Naive thymus-derived CD4-positive, alpha-beta T cell (primary cell): ENCODE measurements around the gene PLA2G12A. TPM values are rescaled to one million over a fixed set of nuclear protein-coding genes. Genes with fewer than 3 reads are reported as not detected.

Experiments
- ATAC-seq: fragments of 150-1000 bp; cut with Tn5 transposase; 2 replicates; pipeline ENCODE4 v1.10.0; 2021; ENCODE audit warnings: mild to moderate bottlenecking, moderate library complexity
- CTCF ChIA-PET: fragments of 350-600 bp; sonication (Branson Sonifier 250); formaldehyde crosslinking; loops from one replicate; lab custom pipeline; 2021; ENCODE audit warnings: antibody characterized with exemption; lab: Charles Lee
- POLR2A ChIA-PET: fragments of 350-600 bp; sonication (Branson Sonifier 250); formaldehyde crosslinking; loops from one replicate; lab custom pipeline; 2021; ENCODE audit warnings: antibody characterized with exemption, inconsistent platforms; lab: Charles Lee
- DNase-seq, 9 donors: peaks; one replicate each; pipeline versions ENCODE4 v3.0.0 to v3.0.0-alpha.2; 2020 to 2022; ENCODE audit warnings: mixed read lengths in 1 of 9
- H3K27ac ChIP-seq: one replicate; pipeline ENCODE4 v1.7.0; 2013; ENCODE audit warnings: mild to moderate bottlenecking, low read depth, low read length, moderate library complexity
- H3K27me3 ChIP-seq, 2 donors: one replicate each; pipeline ENCODE4 v1.7.0; 2013; ENCODE audit warnings: low read length in 2 of 2, mild to moderate bottlenecking in 2 of 2, moderate library complexity in 2 of 2; ENCODE audit not compliant: control insufficient read depth in 2 of 2, insufficient read depth in 2 of 2
- H3K36me3 ChIP-seq, 3 experiments: 1 replicate in 2 of 3; 2 replicates in 1 of 3; pipeline ENCODE4 v1.7.0; 2013; ENCODE audit warnings: low read length in 3 of 3, mild to moderate bottlenecking in 3 of 3, moderate library complexity in 1 of 3; ENCODE audit not compliant: insufficient read depth in 3 of 3, control insufficient read depth in 2 of 3
- H3K4me1 ChIP-seq, 2 donors: one replicate each; pipeline ENCODE4 v1.7.0; 2013; ENCODE audit warnings: low read length in 2 of 2, mild to moderate bottlenecking in 2 of 2, moderate library complexity in 1 of 2; ENCODE audit not compliant: control insufficient read depth in 2 of 2, insufficient read depth in 2 of 2
- H3K4me3 ChIP-seq: 2 replicates; pipeline ENCODE4 v1.7.0; 2013; ENCODE audit warnings: mild to moderate bottlenecking, low read length
- H3K9me3 ChIP-seq, 3 experiments: 1 replicate in 2 of 3; 2 replicates in 1 of 3; pipeline ENCODE4 v1.7.0; 2013; ENCODE audit warnings: low read length in 3 of 3; ENCODE audit not compliant: control insufficient read depth in 2 of 3
- H3K27ac Mint-ChIP-seq, 9 donors: one replicate each; pipeline ENCODE4 v1.8.0; 2020 to 2022; ENCODE audit warnings: mixed read lengths in 9 of 9, mild to moderate bottlenecking in 8 of 9, moderate library complexity in 5 of 9, inconsistent platforms in 2 of 9
- H3K27me3 Mint-ChIP-seq, 5 donors: one replicate each; pipeline ENCODE4 v1.8.0; 2021 to 2022; ENCODE audit warnings: mixed read lengths in 5 of 5, mild to moderate bottlenecking in 1 of 5
- H3K36me3 Mint-ChIP-seq, 5 donors: one replicate each; pipeline ENCODE4 v1.8.0; 2020 to 2022; ENCODE audit warnings: mixed read lengths in 5 of 5, mild to moderate bottlenecking in 3 of 5, inconsistent platforms in 1 of 5
- H3K4me1 Mint-ChIP-seq, 7 donors: one replicate each; pipeline ENCODE4 v1.8.0; 2020 to 2022; ENCODE audit warnings: mixed read lengths in 7 of 7, mild to moderate bottlenecking in 3 of 7, inconsistent platforms in 1 of 7
- H3K4me3 Mint-ChIP-seq, 10 donors: one replicate each; pipeline ENCODE4 v1.8.0; 2020 to 2022; ENCODE audit warnings: mild to moderate bottlenecking in 10 of 10, mixed read lengths in 10 of 10, moderate library complexity in 6 of 10, inconsistent platforms in 2 of 10
- H3K9me3 Mint-ChIP-seq, 11 donors: one replicate each; pipeline ENCODE4 v1.8.0; 2020 to 2022; ENCODE audit warnings: mixed read lengths in 11 of 11, mild to moderate bottlenecking in 4 of 11, inconsistent platforms in 1 of 11, moderate library complexity in 1 of 11
- intact Hi-C, 2 donors: fragments of 100-400 bp; cut with micrococcal nuclease; formaldehyde crosslinking; loops; one replicate each; pipeline ENCODE4 v1.15.1; 2023
- polyA plus RNA-seq, 2 donors: library from polyadenylated mRNA; unstranded; fragments of 300-500 nt; fragmentation: Illumina TruSeq; gene quantifications; one replicate each; pipeline ENCODE4 v1.2.3, GENCODE V29; 2021
- total RNA-seq, 6 experiments: library from RNA in 5 of 6; stranded (reverse) in 5 of 6; gene quantifications; 1 replicate in 5 of 6; 2 replicates in 1 of 6; pipeline ENCODE4 v1.2.3 and lab custom pipeline; 2021 to 2026

Gene PLA2G12A
- total and polyA plus RNA-seq, 7 experiments from 2014 or later = 11.5 to 48.4 (median 14.6) TPM

- H3K27me3 Mint-ChIP-seq = peaks cover 0 to 40% (median 0%) of the 10 kb centered on the region in 5 donors
- no peaks in the 10 kb centered on the region for H3K4me1 Mint-ChIP-seq
- POLR2A ChIA-PET = no interaction called here
- H3K36me3 Mint-ChIP-seq = no peaks in the 10 kb centered on the region
- no peak for DNase-seq
- Histone ChIP-seq H3K4me3 (no peak overlapping the region), H3K36me3 (no peaks in the 10 kb centered on the region), H3K4me1 (no peaks in the 10 kb centered on the region), H3K27ac (no peak overlapping the region), H3K9me3 (no peaks in the 10 kb centered on the region), H3K27me3 (no peaks in the 10 kb centered on the region)
- intact Hi-C loops = no loop called here
- no peak overlapping the region for H3K27ac Mint-ChIP-seq
- no peaks in the 10 kb centered on the region for H3K9me3 Mint-ChIP-seq
- ATAC-seq = no peak
- CTCF ChIA-PET = no interaction called here
- H3K4me3 Mint-ChIP-seq = no peak overlapping the region
Observed at GRCh38 chr4:109746728-109747127, 16.9 kb upstream of the PLA2G12A start.

- Histone ChIP-seq H3K27me3 (no peaks in the 10 kb centered on the region), H3K4me1 (no peaks in the 10 kb centered on the region), H3K27ac (no peak overlapping the region), H3K9me3 (no peaks in the 10 kb centered on the region), H3K36me3 (no peaks in the 10 kb centered on the region), H3K4me3 (no peak overlapping the region)
- no peak for DNase-seq
- Mint-ChIP-seq H3K27me3 (peaks cover 0 to 46% (median 0%) of the 10 kb centered on the region in 5 donors), H3K27ac (no peak overlapping the region), H3K9me3 (no peaks in the 10 kb centered on the region), H3K4me1 (no peaks in the 10 kb centered on the region), H3K36me3 (no peaks in the 10 kb centered on the region), H3K4me3 (no peak overlapping the region)
- CTCF ChIA-PET = no interaction called here
- intact Hi-C loops = no loop called here
- POLR2A ChIA-PET = no interaction called here
- no peak for ATAC-seq
Observed at GRCh38 chr4:109745830-109746229, 16.0 kb upstream of the PLA2G12A start.

- Mint-ChIP-seq H3K4me3 (no peak overlapping the region), H3K27ac (no peak overlapping the region), H3K36me3 (no peaks in the 10 kb centered on the region), H3K9me3 (no peaks in the 10 kb centered on the region), H3K4me1 (peaks cover 0 to 2% (median 0%) of the 10 kb centered on the region in 7 donors), H3K27me3 (peaks cover 0 to 45% (median 0%) of the 10 kb centered on the region in 5 donors)
- ATAC-seq (no peak), DNase-seq (no peak)
- H3K9me3 ChIP-seq = no peaks in the 10 kb centered on the region
- intact Hi-C loops = no loop called here
- H3K36me3 ChIP-seq = no peaks in the 10 kb centered on the region
- ChIA-PET CTCF (no interaction called here), POLR2A (no interaction called here)
- H3K27me3 ChIP-seq = peaks cover 0 to 4% of the 10 kb centered on the region in 2 donors
- H3K4me1 ChIP-seq = no peaks in the 10 kb centered on the region
- no peak overlapping the region for H3K27ac ChIP-seq
- H3K4me3 ChIP-seq = no peak overlapping the region
Observed at GRCh38 chr4:109739547-109739946, 9.7 kb upstream of the PLA2G12A start.

- Mint-ChIP-seq H3K27ac (no peak overlapping the region), H3K4me1 (peaks cover 0 to 2% (median 0%) of the 10 kb centered on the region in 7 donors), H3K9me3 (no peaks in the 10 kb centered on the region), H3K36me3 (no peaks in the 10 kb centered on the region), H3K27me3 (peaks cover 0 to 38% (median 0%) of the 10 kb centered on the region in 5 donors), H3K4me3 (no peak overlapping the region)
- H3K27ac ChIP-seq = no peak overlapping the region
- no peaks in the 10 kb centered on the region for H3K36me3 ChIP-seq
- H3K9me3 ChIP-seq = no peaks in the 10 kb centered on the region
- intact Hi-C loops = no loop called here
- POLR2A ChIA-PET = interaction anchor here (1.4 kb wide), 1 partner anchor 300 kb away, joined by 3 read pairs; no protein-coding TSS in a partner anchor
- DNase-seq = no peak
- peaks cover 0 to 4% of the 10 kb centered on the region in 2 donors for H3K27me3 ChIP-seq
- no peak overlapping the region for H3K4me3 ChIP-seq
- no peaks in the 10 kb centered on the region for H3K4me1 ChIP-seq
- CTCF ChIA-PET = no interaction called here
- no peak for ATAC-seq
Observed at GRCh38 chr4:109738104-109738872, 8.4 kb upstream of the PLA2G12A start.

GRCh38 chr4:109735566-109736365 lies 5.9 kb upstream of the PLA2G12A start:
- no peak for ATAC-seq
- POLR2A ChIA-PET = no interaction called here
- Mint-ChIP-seq H3K27ac (no peak overlapping the region), H3K27me3 (peaks cover 0 to 24% (median 0%) of the 10 kb centered on the region in 5 donors), H3K9me3 (no peaks in the 10 kb centered on the region), H3K4me1 (peaks cover 0 to 2% (median 0%) of the 10 kb centered on the region in 7 donors), H3K4me3 (no peak overlapping the region), H3K36me3 (no peaks in the 10 kb centered on the region)
- Histone ChIP-seq H3K4me1 (no peaks in the 10 kb centered on the region), H3K27ac (no peak overlapping the region), H3K4me3 (no peak overlapping the region), H3K9me3 (no peaks in the 10 kb centered on the region), H3K27me3 (peaks cover 0 to 4% of the 10 kb centered on the region in 2 donors), H3K36me3 (no peaks in the 10 kb centered on the region)
- CTCF ChIA-PET = interaction anchor here (0.9 kb wide), 1 partner anchor 32 kb away, joined by 3 read pairs; the partner anchor contains the start of gene CASP6
- intact Hi-C loops = no loop called here
- DNase-seq = no peak

GRCh38 chr4:109733728-109734127 lies 3.9 kb upstream of the PLA2G12A start:
- H3K9me3 Mint-ChIP-seq = no peaks in the 10 kb centered on the region
- POLR2A ChIA-PET = no interaction called here
- H3K27ac Mint-ChIP-seq = no peak overlapping the region
- no peaks in the 10 kb centered on the region for H3K27me3 ChIP-seq
- H3K9me3 ChIP-seq = no peaks in the 10 kb centered on the region
- no peak overlapping the region for H3K4me3 ChIP-seq
- peaks cover 8 to 11% of the 10 kb centered on the region in 2 donors for H3K4me1 ChIP-seq
- no peaks in the 10 kb centered on the region for H3K36me3 Mint-ChIP-seq
- H3K27ac ChIP-seq = no peak overlapping the region
- DNase-seq (no peak), ATAC-seq (no peak)
- no peak overlapping the region for H3K4me3 Mint-ChIP-seq
- peaks cover 2 to 13% (median 10%) of the 10 kb centered on the region in 7 donors for H3K4me1 Mint-ChIP-seq
- no peaks in the 10 kb centered on the region for H3K36me3 ChIP-seq
- intact Hi-C loops = no loop called here
- peaks cover 0 to 11% (median 0%) of the 10 kb centered on the region in 5 donors for H3K27me3 Mint-ChIP-seq
- CTCF ChIA-PET = no interaction called here
